Inflammatory macrophage (primary cell): ENCODE data around the gene EBLN2.

ENCODE experiments used
- DNase-seq, 2 donors: peaks; one replicate each; pipeline ENCODE4 v3.0.0-alpha.2; 2020 to 2022

The EBLN2 gene

DNA sequence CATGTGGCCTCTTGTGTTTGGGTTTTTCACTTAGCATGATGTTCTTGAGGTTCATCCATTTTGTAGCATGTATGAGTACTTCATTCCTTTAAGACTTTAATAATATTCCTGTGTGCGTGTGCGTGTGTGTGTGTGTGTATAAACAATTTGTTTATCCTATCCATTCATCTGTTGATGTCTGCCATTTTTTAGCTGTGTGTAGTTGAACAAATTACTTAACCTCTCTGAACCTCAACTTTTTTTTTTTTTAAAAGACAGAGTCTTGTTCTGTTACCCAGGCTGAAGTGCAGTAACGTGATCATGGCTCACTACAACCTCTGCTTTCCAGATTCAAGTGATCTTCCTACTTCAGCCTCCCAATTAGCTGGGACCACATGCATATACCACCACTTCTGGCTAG is 47.3 kb downstream of the EBLN2 start:
- no peak for DNase-seq

DNA sequence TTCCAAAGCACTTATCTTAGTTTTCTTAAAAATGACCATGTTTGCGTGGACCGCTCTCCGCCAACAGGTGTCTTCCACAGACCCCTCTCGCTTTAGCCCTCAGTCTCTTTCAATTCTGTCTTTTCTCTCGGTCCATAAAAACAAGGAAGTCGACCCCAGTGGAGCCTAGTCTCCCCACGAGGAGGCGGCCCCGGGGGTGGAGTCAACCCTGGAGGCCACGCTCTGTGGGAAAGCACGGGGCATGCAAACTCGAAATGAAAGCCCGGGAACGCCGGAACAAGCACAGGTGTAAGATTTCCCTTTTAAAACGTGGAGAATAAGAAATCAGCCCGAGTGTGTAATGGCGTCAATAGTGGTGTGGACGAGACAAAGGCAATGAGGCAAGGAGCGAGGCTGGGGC is 49.1 kb downstream of the EBLN2 start:
- no peak for DNase-seq
